GM23338 (cell line): Measurements from ENCODE around the gene LRMDA.

Experiments
- EZH2phosphoT487 ChIP-seq: fragments of 200-600 bp; sonication (generic); IDR thresholded peaks from one replicate; pipeline ENCODE4 v1.8.1; 2018; ENCODE audit warnings: antibody characterized with exemption; ENCODE audit not compliant: unreplicated experiment
- JUNB ChIP-seq: IDR thresholded peaks from one replicate; pipeline ENCODE4 v1.6.1; 2016; ENCODE audit warnings: antibody characterized with exemption; ENCODE audit not compliant: unreplicated experiment
- STAT1 ChIP-seq: IDR thresholded peaks from one replicate; pipeline ENCODE4 v1.6.1; 2016; ENCODE audit warnings: antibody characterized with exemption; ENCODE audit not compliant: unreplicated experiment
- TF ChIP-seq, protein P1 (sequence below), 2 experiments: fragments of 200-600 bp in 1 of 2; sonication (generic) in 1 of 2; conservative IDR thresholded peaks; 2 replicates each; pipeline versions ENCODE4 v1.5.1 to v1.6.1; 2016 to 2017; ENCODE audit warnings: antibody characterized with exemption in 2 of 2, low read depth in 2 of 2, mild to moderate bottlenecking in 2 of 2, moderate library complexity in 1 of 2

DNA sequence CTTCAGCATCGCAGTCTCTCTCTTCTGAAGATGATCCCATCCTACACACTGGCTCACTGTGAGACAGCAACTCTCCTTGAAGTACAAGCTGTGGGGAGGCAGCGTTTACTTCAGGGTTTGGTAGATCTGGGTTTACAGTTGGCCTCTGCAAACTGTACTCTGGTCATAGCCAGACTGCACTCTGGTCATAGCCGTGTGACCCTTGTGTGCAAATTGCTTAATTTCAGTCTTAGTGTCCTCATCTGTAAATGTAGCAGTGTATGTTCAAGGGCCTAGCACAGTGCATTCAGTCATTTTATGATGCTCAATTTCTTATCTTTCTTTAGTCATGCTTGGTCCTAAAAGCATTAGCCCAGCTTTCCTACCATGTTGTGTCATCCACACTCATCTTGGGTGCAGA is 188.2 kb downstream of the LRMDA start:
- TF ChIP-seq, protein P1, sequence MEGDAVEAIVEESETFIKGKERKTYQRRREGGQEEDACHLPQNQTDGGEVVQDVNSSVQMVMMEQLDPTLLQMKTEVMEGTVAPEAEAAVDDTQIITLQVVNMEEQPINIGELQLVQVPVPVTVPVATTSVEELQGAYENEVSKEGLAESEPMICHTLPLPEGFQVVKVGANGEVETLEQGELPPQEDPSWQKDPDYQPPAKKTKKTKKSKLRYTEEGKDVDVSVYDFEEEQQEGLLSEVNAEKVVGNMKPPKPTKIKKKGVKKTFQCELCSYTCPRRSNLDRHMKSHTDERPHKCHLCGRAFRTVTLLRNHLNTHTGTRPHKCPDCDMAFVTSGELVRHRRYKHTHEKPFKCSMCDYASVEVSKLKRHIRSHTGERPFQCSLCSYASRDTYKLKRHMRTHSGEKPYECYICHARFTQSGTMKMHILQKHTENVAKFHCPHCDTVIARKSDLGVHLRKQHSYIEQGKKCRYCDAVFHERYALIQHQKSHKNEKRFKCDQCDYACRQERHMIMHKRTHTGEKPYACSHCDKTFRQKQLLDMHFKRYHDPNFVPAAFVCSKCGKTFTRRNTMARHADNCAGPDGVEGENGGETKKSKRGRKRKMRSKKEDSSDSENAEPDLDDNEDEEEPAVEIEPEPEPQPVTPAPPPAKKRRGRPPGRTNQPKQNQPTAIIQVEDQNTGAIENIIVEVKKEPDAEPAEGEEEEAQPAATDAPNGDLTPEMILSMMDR (conservative IDR thresholded peaks at IDR 0.05; ENCODE audit: low read depth in 2 of 2), result no peak
- TF ChIP-seq JUNB (no peak), EZH2phosphoT487 (no peak), STAT1 (no peak)
